Osteoblast (primary cell): ENCODE data around the gene PTGER1. TPM values are rescaled to one million over a fixed set of nuclear protein-coding genes. Genes with fewer than 3 reads are reported as not detected.

Experiments
- DNase-seq: peaks from one replicate; pipeline ENCODE4 v3.0.0; 2011; ENCODE audit warnings: low spot score, mixed read lengths; ENCODE audit not compliant: insufficient read length; ENCODE audit errors: missing footprints
- H2AFZ ChIP-seq: 2 replicates; pipeline ENCODE4 v1.6.0; 2011; ENCODE audit warnings: mild to moderate bottlenecking, low read length
- H3K27ac ChIP-seq: 2 replicates; pipeline ENCODE4 v1.5.1; 2011; ENCODE audit warnings: mild to moderate bottlenecking, low read depth, low read length, moderate library complexity
- H3K27me3 ChIP-seq: 2 replicates; pipeline ENCODE4 v1.6.0; 2012; ENCODE audit warnings: mild to moderate bottlenecking, control low read depth, inconsistent platforms, low read length, moderate library complexity; ENCODE audit not compliant: insufficient read depth
- H3K36me3 ChIP-seq: 2 replicates; pipeline ENCODE4 v1.5.1; 2011; ENCODE audit warnings: mild to moderate bottlenecking, low read length, control low read depth, moderate library complexity; ENCODE audit not compliant: insufficient read depth
- H3K4me1 ChIP-seq: 2 replicates; pipeline ENCODE4 v1.5.1; 2011; ENCODE audit warnings: mild to moderate bottlenecking, low read length, control low read depth, moderate library complexity; ENCODE audit not compliant: insufficient read depth
- H3K4me2 ChIP-seq: 2 replicates; pipeline ENCODE4 v1.6.0; 2011; ENCODE audit warnings: mild to moderate bottlenecking, low read length; ENCODE audit not compliant: insufficient read depth
- H3K4me3 ChIP-seq: fragments of 200-600 bp; sonication (generic); 3 replicates; pipeline ENCODE4 v1.5.1; 2012; ENCODE audit warnings: mild to moderate bottlenecking, low read length, inconsistent platforms; ENCODE audit not compliant: insufficient read depth
- H3K79me2 ChIP-seq: 2 replicates; pipeline ENCODE4 v1.6.0; 2012; ENCODE audit warnings: mild to moderate bottlenecking, low read length, control low read depth, inconsistent platforms; ENCODE audit not compliant: insufficient read depth
- H3K9me3 ChIP-seq: 2 replicates; pipeline ENCODE4 v1.5.1; 2011; ENCODE audit warnings: low read depth, low read length, control low read depth
- H4K20me1 ChIP-seq: 2 replicates; pipeline ENCODE4 v1.6.0; 2012; ENCODE audit warnings: mild to moderate bottlenecking, low read length, control low read depth; ENCODE audit not compliant: insufficient read depth
- CTCF ChIP-seq: IDR thresholded peaks from 2 replicates; pipeline ENCODE4 v1.5.1; 2011; ENCODE audit warnings: mild to moderate bottlenecking, low read depth, low read length, moderate library complexity; ENCODE audit errors: extremely low read depth
- small RNA-seq: library from RNA; depleted of rRNA; stranded (forward); fragments of <200 nt; gene quantifications from one replicate; pipeline ENCODE3, GENCODE V24; 2012
- total RNA-seq: library from RNA; depleted of rRNA; stranded (reverse); fragments of >200 nt; gene quantifications from 2 replicates; pipeline ENCODE4 v1.2.3, GENCODE V29; 2012

PTGER1 gene
- total RNA-seq, 1 donor = 0.72 TPM

- H3K27ac ChIP-seq = no peak overlapping the region
- no peaks in the 10 kb centered on the region for H3K9me3 ChIP-seq
- H2AFZ ChIP-seq = no peak overlapping the region
- peaks cover 5% of the 10 kb centered on the region for H3K27me3 ChIP-seq
- peaks cover 14% of the 10 kb centered on the region for H3K4me1 ChIP-seq
- H3K36me3 ChIP-seq = no peaks in the 10 kb centered on the region
- H3K4me2 ChIP-seq = no peak overlapping the region
- peaks cover 7% of the 10 kb centered on the region for H4K20me1 ChIP-seq
- peaks cover 23% of the 10 kb centered on the region for H3K79me2 ChIP-seq
- DNase-seq = no peak
- TF ChIP-seq CTCF = no peak
- H3K4me3 ChIP-seq = no peak overlapping the region
Observed at GRCh38 chr19:14430712-14431111, 44.4 kb downstream of the PTGER1 start.

- H3K79me2 ChIP-seq = peaks cover 6% of the 10 kb centered on the region
- H2AFZ ChIP-seq = no peak overlapping the region
- no peak overlapping the region for H3K27ac ChIP-seq
- peaks cover 2% of the 10 kb centered on the region for H3K4me1 ChIP-seq
- H3K36me3 ChIP-seq = no peaks in the 10 kb centered on the region
- no peak overlapping the region for H3K4me2 ChIP-seq
- no peaks in the 10 kb centered on the region for H3K9me3 ChIP-seq
- H3K27me3 ChIP-seq = peaks cover 5% of the 10 kb centered on the region
- H4K20me1 ChIP-seq = no peaks in the 10 kb centered on the region
- H3K4me3 ChIP-seq = no peak overlapping the region
- peak; percentile 62 for DNase-seq
- TF ChIP-seq CTCF = no peak
Observed at GRCh38 chr19:14428882-14429416, 46.2 kb downstream of the PTGER1 start.

GRCh38 chr19:14427461-14427860 is 47.7 kb downstream of the PTGER1 start:
- no peaks in the 10 kb centered on the region for H3K79me2 ChIP-seq
- H3K36me3 ChIP-seq = no peaks in the 10 kb centered on the region
- H2AFZ ChIP-seq = no peak overlapping the region
- no peaks in the 10 kb centered on the region for H3K9me3 ChIP-seq
- no peaks in the 10 kb centered on the region for H3K4me1 ChIP-seq
- no peak overlapping the region for H3K4me2 ChIP-seq
- H3K4me3 ChIP-seq = no peak overlapping the region
- DNase-seq = no peak
- no peak overlapping the region for H3K27ac ChIP-seq
- no peak for TF ChIP-seq CTCF
- H3K27me3 ChIP-seq = peaks cover 5% of the 10 kb centered on the region
- no peaks in the 10 kb centered on the region for H4K20me1 ChIP-seq

- Histone ChIP-seq H4K20me1 (no peaks in the 10 kb centered on the region), H3K27ac (no peak overlapping the region), H3K36me3 (no peaks in the 10 kb centered on the region), H3K4me2 (no peak overlapping the region), H3K4me1 (no peaks in the 10 kb centered on the region), H3K79me2 (no peaks in the 10 kb centered on the region), H3K27me3 (peaks cover 1% of the 10 kb centered on the region), H3K4me3 (no peak overlapping the region), H2AFZ (no peak overlapping the region), H3K9me3 (no peaks in the 10 kb centered on the region)
- no peak for TF ChIP-seq CTCF
- DNase-seq = peak; percentile 78
Observed at GRCh38 chr19:14425696-14426138, 49.4 kb downstream of the PTGER1 start.

Small RNAs within 50 kb of the gene (small RNA-seq; reads per million reads assigned to genes)
- gene SNRPGP15 = not detected

Other genes starting within 250 kb of the PTGER1 start
- gene ADGRE5, start 93.9 kb downstream of the PTGER1 start, total RNA-seq = 16.8 and 25.3 TPM in 2 replicates
- gene DDX39A, start 56.0 kb downstream of the PTGER1 start, total RNA-seq = 42.1 and 49.2 TPM in 2 replicates
- gene PKN1, start 42.0 kb downstream of the PTGER1 start, total RNA-seq = 138 and 167 TPM in 2 replicates
- gene GIPC1, start 20.8 kb upstream of the PTGER1 start, total RNA-seq = 114 and 115 TPM in 2 replicates
- gene DNAJB1, start 43.0 kb upstream of the PTGER1 start, total RNA-seq = 65.1 and 70.9 TPM in 2 replicates
- gene TECR, start 54.2 kb upstream of the PTGER1 start, total RNA-seq = 40.1 and 41.6 TPM in 2 replicates
- gene NDUFB7, start 96.7 kb upstream of the PTGER1 start, total RNA-seq = 219 and 227 TPM in 2 replicates
- under 0.01 TPM in 1 of 2 replicates, not detected in the other for gene CLEC17A, start 107.7 kb upstream of the PTGER1 start, total RNA-seq
- not detected in 2 replicates for gene ADGRE3, start 199.5 kb upstream of the PTGER1 start, total RNA-seq
- gene ZNF333, start 214.7 kb upstream of the PTGER1 start, total RNA-seq = 19.2 and 31.1 TPM in 2 replicates